Liver (tissue), 3 donors: Measurements from ENCODE around the gene GPC3.

Experiments
- ATF3 ChIP-seq: IDR thresholded peaks from 2 replicates; pipeline ENCODE4 v1.6.1; 2016; ENCODE audit warnings: antibody characterized with exemption
- CTCF ChIP-seq: fragments of 150-350 bp; IDR thresholded peaks from 2 replicates; pipeline ENCODE4 v1.5.1; 2017; ENCODE audit warnings: improper control_type of control experiment, low read depth, low read length; ENCODE audit not compliant: missing input control
- FOXA1 ChIP-seq: IDR thresholded peaks from 2 replicates; pipeline ENCODE4 v1.6.1; 2016; ENCODE audit warnings: antibody characterized with exemption
- GABPA ChIP-seq, 2 donors: IDR thresholded peaks in 1 of 2; conservative IDR thresholded peaks in 1 of 2; 2 replicates each; pipeline ENCODE4 v1.6.1; 2016; ENCODE audit warnings: antibody characterized with exemption in 2 of 2, mild to moderate bottlenecking in 1 of 2, moderate library complexity in 1 of 2
- HNF4G ChIP-seq: IDR thresholded peaks from 2 replicates; pipeline ENCODE4 v1.6.1; 2016; ENCODE audit warnings: antibody characterized with exemption
- NR2F2 ChIP-seq: IDR thresholded peaks from 2 replicates; pipeline ENCODE4 v1.6.1; 2016; ENCODE audit warnings: antibody characterized with exemption
- RAD21 ChIP-seq, 2 donors: IDR thresholded peaks; 2 replicates each; pipeline ENCODE4 v1.6.1; 2016; ENCODE audit warnings: antibody characterized with exemption in 2 of 2, mild to moderate bottlenecking in 2 of 2
- REST ChIP-seq: IDR thresholded peaks from 2 replicates; pipeline ENCODE4 v1.6.1; 2016; ENCODE audit warnings: antibody characterized with exemption, mild to moderate bottlenecking
- SP1 ChIP-seq: IDR thresholded peaks from 2 replicates; pipeline ENCODE4 v1.6.1; 2018; ENCODE audit warnings: antibody characterized with exemption, mild to moderate bottlenecking
- TAF1 ChIP-seq: conservative IDR thresholded peaks from 2 replicates; pipeline ENCODE4 v1.6.1; 2016; ENCODE audit warnings: antibody characterized with exemption, mild to moderate bottlenecking
- YY1 ChIP-seq: IDR thresholded peaks from 2 replicates; pipeline ENCODE4 v1.6.1; 2016; ENCODE audit warnings: antibody characterized with exemption, mild to moderate bottlenecking
- donor health status: healthy.
- donor health status: healthy.

DNA sequence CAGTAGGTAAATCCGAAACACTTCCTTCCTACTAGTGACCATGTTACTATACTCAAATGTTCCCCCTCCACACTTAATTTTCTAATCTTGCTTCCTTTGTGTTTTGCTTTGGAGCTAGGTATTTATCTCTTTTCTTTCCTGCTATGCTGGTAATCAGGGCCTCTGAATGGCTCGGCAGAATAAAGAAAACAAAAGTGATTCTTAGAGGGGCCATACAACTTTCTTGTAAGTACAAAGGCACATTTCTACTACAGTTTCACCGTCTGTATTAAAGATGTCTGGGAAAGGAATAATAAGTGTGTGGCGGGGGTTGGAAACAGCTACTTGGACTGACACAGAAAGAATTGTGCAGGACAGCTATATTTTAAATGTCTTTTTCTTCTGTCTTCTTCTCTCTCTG, 50.3 kb downstream of the GPC3 start:
- TF ChIP-seq GABPA (IDR thresholded peaks at IDR 0.05 in 1 of 2, conservative IDR thresholded peaks at IDR 0.05 in 1 of 2) = no peak
- TF ChIP-seq CTCF = no peak
- TF ChIP-seq HNF4G = no peak
- TF ChIP-seq RAD21 (IDR thresholded peaks at IDR 0.05) = no peak
- TF ChIP-seq FOXA1 = no peak
- no peak for TF ChIP-seq TAF1
- no peak for TF ChIP-seq NR2F2
- no peak for TF ChIP-seq REST
- TF ChIP-seq YY1 = no peak
- no peak for TF ChIP-seq SP1
- TF ChIP-seq ATF3 = no peak
